T-helper 17 cell (primary cell): Measurements from ENCODE around the gene VAC14. TPM values are rescaled to one million over a fixed set of nuclear protein-coding genes. Genes with fewer than 3 reads are reported as not detected.
"Not testable (repeated sequence)": the region's sequence is repeated elsewhere in the genome, so short reads cannot be mapped to it uniquely, and the experiment has no call there.

ENCODE experiments used
- ATAC-seq: fragments of 150-1000 bp; cut with Tn5 transposase; 2 replicates; pipeline ENCODE4 v1.10.0; 2021; ENCODE audit warnings: mild to moderate bottlenecking, moderate library complexity
- DNase-seq, 3 donors: peaks; one replicate each; pipeline versions ENCODE4 v3.0.0 to v3.0.0-alpha.2; 2020 to 2021
- H3K9me3 ChIP-seq: one replicate; pipeline ENCODE4 v1.7.0; 2013; ENCODE audit warnings: low read length, mild to moderate bottlenecking; ENCODE audit not compliant: control insufficient read depth, poor library complexity, severe bottlenecking
- H3K27ac Mint-ChIP-seq: one replicate; pipeline ENCODE4 v1.8.0; 2022; ENCODE audit warnings: mild to moderate bottlenecking, moderate library complexity, mixed read lengths
- H3K27me3 Mint-ChIP-seq: one replicate; pipeline ENCODE4 v1.8.0; 2022; ENCODE audit warnings: mixed read lengths
- H3K36me3 Mint-ChIP-seq: one replicate; pipeline ENCODE4 v1.8.0; 2022; ENCODE audit warnings: low read depth, mixed read lengths
- H3K4me1 Mint-ChIP-seq: one replicate; pipeline ENCODE4 v1.8.0; 2022; ENCODE audit warnings: mild to moderate bottlenecking, mixed read lengths
- H3K4me3 Mint-ChIP-seq: one replicate; pipeline ENCODE4 v1.8.0; 2022; ENCODE audit warnings: mild to moderate bottlenecking, moderate library complexity, mixed read lengths
- total RNA-seq, 4 donors: library from RNA in 2 of 4; stranded (reverse) in 2 of 4; gene quantifications; one replicate each; pipeline ENCODE4 v1.2.3 and lab custom pipeline; 2022 to 2026

VAC14 gene
- total RNA-seq, 2 donors from 2014 or later, result 36.7 to 38.4 TPM

DNA sequence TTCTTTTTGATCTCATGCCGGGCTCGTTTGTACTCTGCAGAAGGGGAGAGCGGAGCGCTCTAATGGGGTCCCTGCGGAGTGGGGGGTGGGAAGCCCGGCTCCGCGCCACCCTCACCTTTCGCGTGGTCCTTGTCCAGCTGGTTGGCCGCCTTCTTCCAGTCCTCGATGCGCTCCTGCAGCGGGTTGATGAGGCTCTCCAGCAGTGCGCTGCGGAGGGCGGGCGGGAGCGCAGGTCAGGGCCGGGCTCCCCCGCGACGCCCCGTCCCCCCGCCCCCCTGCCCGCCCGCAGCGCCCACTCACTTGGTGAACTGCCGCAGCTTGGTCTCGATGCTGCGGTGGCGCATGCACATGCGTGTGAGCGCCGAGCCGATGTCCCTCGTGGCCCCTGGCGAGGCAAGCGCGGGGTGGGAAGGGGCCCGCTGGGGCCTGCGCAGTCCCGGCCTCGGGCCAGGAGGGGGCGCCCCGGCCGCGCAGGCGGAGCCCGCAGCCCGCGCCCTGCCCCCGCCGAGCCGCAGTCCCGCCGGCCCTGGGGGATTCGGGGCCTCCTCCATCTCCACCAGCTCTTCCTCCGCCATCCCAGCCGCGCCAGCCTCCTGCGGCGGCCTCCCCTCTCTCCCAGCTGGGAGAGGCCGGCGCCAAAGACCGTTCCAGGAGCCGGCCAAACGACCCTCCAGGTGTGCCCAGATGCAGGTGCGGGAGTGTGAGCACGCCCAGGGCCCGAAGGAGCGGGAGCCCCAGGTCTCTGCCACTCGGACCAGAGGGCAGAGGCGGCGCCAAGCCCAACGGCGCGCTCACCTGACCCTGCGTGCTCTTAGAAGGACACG is 121.1 kb downstream of the VAC14 start:
- Mint-ChIP-seq H3K4me3 (no peak overlapping the region), H3K4me1 (peaks cover 3% of the 10 kb centered on the region), H3K36me3 (no peaks in the 10 kb centered on the region), H3K27me3 (no peaks in the 10 kb centered on the region), H3K27ac (no peak overlapping the region)
- no peak for ATAC-seq
- no peaks in the 10 kb centered on the region for H3K9me3 ChIP-seq
- DNase-seq, result no peak

DNA sequence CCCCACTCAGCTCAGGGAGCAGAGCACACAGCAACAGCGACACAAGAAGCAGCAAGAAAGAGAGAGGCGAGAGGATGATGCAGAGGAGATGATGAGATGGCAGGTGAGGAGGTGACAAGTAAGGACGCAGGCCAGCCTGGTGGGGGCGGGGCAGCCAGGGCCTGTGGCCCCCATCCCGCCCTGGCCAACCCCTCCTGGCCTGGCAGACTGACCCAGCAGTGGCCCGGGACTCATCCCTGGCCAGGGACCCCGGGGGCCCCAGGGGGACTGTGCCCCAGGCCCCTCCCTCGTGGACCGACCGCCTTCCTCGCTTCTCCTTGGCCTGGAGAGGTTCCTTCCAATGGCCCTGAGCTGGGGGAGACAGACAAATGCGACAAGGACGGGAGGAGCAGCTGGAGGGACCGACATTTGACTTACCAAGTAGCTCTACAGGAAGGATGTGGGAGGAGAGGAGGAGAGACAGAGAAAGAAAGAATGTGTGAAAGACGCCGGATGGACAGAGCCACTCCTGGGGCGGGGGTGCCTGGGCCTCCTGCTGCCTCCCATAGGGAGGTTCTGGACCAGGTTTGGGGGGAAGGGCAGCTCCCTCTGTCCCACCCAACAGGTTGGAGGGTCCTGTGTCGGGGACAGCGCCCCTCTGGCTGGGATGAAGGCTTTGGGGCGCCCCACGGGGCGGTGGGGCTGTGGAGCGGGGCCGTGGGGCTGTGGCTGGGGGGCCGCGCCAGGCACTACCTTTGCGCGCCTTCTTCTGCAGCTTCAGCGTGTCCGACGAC is 121.9 kb downstream of the VAC14 start:
- Mint-ChIP-seq H3K27ac (peak overlapping the region; percentile 3), H3K36me3 (no peaks in the 10 kb centered on the region), H3K4me3 (no peak overlapping the region), H3K27me3 (no peaks in the 10 kb centered on the region), H3K4me1 (peaks cover 3% of the 10 kb centered on the region)
- no peak for DNase-seq
- no peaks in the 10 kb centered on the region for H3K9me3 ChIP-seq
- ATAC-seq, result no peak

DNA sequence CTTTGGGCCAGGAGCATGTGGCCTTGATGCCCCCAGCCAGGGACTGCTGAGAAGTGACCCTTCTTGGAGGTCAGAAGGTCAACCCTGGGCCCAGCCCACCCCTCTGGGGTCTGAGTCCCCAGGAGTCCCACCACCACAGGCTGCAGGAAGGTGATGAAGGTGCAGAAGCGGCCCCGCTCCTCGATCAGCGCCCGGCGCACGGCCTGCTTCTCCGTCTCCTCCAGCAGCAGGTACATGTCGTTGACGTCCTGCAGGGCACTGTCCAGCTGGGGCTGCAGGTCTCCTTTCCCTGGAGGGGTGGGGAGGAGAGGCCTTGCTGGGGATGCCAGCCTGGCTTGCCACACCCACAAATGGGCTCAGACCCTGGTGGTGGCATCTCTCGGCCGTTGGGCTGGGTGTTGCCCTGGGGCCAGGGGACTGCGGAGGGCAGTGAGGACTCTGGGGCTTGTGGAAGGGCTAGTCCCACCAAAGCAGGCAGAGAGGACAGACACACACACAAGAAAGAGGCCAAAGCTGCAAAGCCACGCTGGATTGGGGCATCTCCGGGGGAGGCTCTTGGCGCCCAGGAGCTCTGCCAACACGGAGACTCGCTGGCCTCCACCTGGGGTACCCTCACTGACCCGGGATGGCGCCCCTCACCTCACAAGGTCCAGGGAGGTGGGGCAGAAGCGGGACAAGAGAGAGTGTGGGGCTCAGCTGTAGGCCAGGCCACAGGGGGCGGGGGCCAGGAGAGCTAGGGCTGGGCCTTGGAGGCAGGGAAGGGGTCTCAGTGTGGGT is 122.6 kb downstream of the VAC14 start:
- H3K27ac Mint-ChIP-seq, result peak overlapping the region; percentile 3
- DNase-seq, result no peak
- H3K36me3 Mint-ChIP-seq, result no peaks in the 10 kb centered on the region
- no peaks in the 10 kb centered on the region for H3K27me3 Mint-ChIP-seq
- H3K4me3 Mint-ChIP-seq, result no peak overlapping the region
- ATAC-seq, result no peak
- peaks cover 6% of the 10 kb centered on the region for H3K4me1 Mint-ChIP-seq
- H3K9me3 ChIP-seq, result no peaks in the 10 kb centered on the region

DNA sequence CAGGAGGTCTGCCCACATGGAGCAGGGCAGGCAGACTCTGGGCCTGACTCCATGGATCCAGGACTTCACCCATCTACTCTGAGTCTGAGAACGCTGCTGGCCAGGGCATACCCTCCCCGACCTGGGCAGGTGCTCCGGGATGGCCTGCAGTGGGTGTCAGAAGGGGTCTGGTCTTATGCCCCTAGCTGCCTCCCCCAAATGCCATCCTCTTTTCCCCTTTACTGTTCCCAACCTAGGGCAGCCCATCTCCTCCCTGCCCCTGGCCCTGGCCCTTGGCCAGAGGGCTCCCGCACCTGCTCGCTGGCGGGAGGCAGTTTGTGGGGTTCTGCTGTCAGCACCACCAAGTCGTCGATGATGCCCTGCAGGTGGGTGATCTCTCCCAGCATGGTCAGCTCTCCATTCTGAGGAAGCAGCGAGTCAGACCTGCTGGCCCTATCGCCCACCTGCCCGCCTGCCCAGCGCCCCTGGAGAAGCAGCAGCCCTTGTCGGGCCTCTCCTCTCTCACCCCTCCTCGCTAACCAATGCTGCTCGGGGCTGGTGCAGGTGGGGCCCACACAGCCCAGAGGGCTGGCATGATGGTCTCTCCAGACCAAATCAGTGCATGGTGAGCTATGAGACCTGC is 123.3 kb downstream of the VAC14 start:
- H3K4me1 Mint-ChIP-seq, result peaks cover 6% of the 10 kb centered on the region
- no peak overlapping the region for H3K4me3 Mint-ChIP-seq
- no peaks in the 10 kb centered on the region for H3K27me3 Mint-ChIP-seq
- DNase-seq (no peak), ATAC-seq (no peak)
- no peaks in the 10 kb centered on the region for H3K9me3 ChIP-seq
- no peak overlapping the region for H3K27ac Mint-ChIP-seq
- H3K36me3 Mint-ChIP-seq, result no peaks in the 10 kb centered on the region

DNA sequence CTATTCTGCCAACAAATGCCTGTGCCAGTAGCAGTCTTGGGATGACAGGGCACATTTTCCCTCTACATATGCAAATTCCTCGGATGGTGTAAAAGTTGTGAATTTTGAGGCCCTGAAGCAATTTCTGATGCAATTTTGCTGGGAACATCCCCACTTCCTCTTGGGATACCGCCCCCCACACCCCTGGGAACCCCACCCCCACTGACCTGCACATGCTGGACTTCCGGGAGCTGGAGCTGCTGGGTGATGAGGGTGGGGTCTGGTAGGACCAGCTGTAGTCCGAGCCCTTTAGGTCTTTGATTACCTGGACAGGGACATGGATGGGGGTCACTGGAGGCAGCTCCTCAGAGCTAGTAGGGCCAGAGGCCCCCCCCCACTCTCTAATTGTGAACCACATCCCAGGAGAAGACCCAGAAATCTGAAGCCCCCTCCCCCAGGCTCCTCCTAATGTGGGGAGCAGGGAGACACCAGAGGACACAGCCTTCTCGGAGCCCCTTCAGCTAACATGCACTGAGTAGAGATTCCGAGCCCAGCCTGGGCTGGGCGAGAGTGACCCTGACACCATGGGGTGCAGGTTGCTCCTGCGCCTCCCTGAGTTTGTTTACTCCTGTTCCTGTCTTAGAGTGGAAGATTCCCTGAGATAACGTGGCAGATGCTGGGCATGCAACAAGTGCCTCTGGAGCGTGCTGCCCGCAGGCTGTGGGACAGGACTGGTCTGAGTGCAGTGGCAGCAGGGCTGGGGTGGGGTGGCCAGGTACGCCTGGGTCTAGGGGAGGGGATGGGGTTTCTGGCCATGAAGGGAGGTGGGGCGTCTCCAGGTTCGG is 124.1 kb downstream of the VAC14 start:
- H3K4me1 Mint-ChIP-seq, result peaks cover 6% of the 10 kb centered on the region
- no peaks in the 10 kb centered on the region for H3K27me3 Mint-ChIP-seq
- H3K27ac Mint-ChIP-seq, result no peak overlapping the region
- H3K4me3 Mint-ChIP-seq, result no peak overlapping the region
- no peaks in the 10 kb centered on the region for H3K36me3 Mint-ChIP-seq
- no peaks in the 10 kb centered on the region for H3K9me3 ChIP-seq
- ATAC-seq (no peak), DNase-seq (no peak)

DNA sequence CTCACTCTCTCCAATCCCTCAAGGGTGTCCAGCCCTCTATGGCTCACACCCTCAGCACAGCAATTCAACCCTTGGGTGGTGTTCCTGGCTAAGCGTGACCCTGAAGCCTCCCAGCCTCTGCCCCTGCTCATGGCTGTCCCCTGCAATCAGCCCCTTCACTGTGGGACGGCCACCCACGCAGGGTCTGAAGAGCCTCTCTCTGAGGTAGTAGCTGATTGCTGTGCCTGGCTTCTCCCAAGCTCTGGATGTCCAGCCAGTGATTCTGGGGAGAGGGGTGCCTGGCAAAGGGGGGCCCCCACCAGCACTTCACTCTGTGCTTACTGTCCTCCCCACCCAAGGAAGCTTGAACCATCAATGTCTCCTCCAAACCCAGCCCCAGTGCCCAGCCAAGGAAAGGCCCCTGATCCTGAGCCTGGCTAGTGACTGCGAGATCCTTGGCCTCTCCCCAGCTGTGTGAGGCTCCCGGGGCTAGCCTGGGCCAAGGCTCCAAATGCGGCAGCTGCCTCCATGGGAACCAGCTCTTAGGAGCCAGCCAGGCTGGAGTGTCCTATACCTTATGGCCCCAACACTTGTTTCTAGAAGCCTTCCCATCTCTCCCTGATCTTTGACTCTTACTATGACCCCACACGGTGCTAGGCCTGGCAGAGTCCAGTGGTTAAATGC is 125.0 kb downstream of the VAC14 start:
- Mint-ChIP-seq H3K27ac (peak overlapping the region; percentile 19), H3K27me3 (no peaks in the 10 kb centered on the region), H3K36me3 (no peaks in the 10 kb centered on the region), H3K4me1 (peaks cover 6% of the 10 kb centered on the region), H3K4me3 (no peak overlapping the region)
- DNase-seq, result no peak
- H3K9me3 ChIP-seq, result no peaks in the 10 kb centered on the region
- ATAC-seq, result no peak

DNA sequence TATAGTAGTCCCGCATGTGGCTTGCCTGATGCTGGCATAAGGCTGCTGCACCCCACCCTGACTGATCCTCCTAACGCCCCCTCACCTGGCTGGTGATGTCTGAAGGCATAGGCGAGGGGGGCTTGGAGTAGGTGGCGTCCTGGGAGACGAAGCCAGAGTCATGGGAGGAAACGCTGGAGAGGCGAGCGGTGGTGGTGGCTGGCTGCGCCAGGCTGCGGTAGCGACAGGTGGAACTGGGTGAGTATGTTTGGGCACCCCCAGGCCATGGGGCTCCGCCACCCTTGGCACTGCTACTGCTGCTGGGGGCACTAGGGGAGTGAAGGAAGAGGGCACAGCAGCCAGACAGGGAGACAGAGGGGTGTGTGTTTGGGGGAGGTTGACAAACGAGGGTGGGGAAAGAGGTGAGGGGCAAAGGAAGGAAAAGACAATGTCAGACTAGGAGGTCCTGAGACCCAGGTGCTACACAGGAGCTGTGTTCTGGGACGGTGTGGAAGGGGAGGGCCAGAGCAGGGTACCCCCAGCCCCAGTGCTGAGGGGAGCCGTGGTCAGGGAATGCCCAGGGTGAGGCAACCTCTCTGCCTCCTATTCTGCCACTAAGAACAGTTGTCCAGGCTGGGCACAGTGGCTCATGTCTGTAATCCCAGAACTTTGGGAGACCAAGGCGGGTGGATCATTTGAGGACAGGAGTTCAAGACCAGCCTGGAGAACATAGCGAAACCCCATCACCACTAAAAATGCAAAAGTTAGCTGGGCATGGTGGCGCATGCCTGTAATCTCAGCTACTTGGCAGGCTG is 126.5 kb downstream of the VAC14 start:
- Mint-ChIP-seq H3K27me3 (no peaks in the 10 kb centered on the region), H3K4me1 (peaks cover 10% of the 10 kb centered on the region), H3K4me3 (no peak overlapping the region), H3K27ac (no peak overlapping the region), H3K36me3 (no peaks in the 10 kb centered on the region)
- no peaks in the 10 kb centered on the region for H3K9me3 ChIP-seq
- DNase-seq (no peak), ATAC-seq (no peak)

DNA sequence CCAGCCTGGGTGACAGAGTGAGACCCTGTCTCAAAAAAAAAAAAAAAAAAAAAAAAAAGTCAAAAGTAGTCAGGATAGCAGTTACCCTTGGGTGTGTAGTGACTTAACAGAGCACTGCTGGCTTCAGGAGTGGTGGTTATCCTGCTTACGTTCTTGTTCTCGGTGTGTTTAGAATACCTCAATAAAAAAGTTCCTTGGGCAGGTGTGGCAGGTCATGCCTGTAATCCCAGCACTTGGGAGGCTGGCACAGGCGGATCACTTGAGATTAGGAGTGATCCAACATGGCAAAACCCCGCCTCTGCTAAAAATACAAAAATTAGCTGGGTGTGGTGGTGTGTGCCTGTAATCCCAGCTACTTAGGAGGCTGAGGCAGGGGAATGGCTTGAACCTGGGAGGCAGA is 130.0 kb downstream of the VAC14 start:
- ATAC-seq, H3K9me3 ChIP-seq, H3K27ac Mint-ChIP-seq, H3K4me3 Mint-ChIP-seq, H3K27me3 Mint-ChIP-seq, H3K4me1 Mint-ChIP-seq, DNase-seq, H3K36me3 Mint-ChIP-seq: not testable (repeated sequence)

DNA sequence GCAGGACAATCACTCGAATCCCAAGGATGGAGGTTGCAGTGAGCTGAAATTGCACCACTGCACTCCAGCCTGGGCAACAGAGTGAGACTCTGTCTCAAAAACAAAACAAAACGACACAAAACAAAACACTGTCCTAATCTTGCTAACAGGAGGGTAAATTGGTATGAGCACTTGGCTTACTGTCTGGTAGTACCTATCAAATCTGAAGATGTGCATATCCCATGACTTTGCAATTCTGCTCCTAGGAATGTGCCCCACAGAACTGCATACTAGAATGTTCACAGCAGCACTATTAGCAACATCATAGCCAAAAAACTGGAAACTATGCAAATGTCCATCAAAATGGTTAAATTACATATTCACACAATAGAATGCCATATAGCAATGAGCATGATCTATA is 130.8 kb downstream of the VAC14 start:
- no peak overlapping the region for H3K27ac Mint-ChIP-seq
- H3K9me3 ChIP-seq, result no peaks in the 10 kb centered on the region
- no peak overlapping the region for H3K4me3 Mint-ChIP-seq
- H3K36me3 Mint-ChIP-seq, result peaks cover 5% of the 10 kb centered on the region
- DNase-seq, result no peak
- H3K27me3 Mint-ChIP-seq, result no peaks in the 10 kb centered on the region
- no peak for ATAC-seq
- peaks cover 7% of the 10 kb centered on the region for H3K4me1 Mint-ChIP-seq

DNA sequence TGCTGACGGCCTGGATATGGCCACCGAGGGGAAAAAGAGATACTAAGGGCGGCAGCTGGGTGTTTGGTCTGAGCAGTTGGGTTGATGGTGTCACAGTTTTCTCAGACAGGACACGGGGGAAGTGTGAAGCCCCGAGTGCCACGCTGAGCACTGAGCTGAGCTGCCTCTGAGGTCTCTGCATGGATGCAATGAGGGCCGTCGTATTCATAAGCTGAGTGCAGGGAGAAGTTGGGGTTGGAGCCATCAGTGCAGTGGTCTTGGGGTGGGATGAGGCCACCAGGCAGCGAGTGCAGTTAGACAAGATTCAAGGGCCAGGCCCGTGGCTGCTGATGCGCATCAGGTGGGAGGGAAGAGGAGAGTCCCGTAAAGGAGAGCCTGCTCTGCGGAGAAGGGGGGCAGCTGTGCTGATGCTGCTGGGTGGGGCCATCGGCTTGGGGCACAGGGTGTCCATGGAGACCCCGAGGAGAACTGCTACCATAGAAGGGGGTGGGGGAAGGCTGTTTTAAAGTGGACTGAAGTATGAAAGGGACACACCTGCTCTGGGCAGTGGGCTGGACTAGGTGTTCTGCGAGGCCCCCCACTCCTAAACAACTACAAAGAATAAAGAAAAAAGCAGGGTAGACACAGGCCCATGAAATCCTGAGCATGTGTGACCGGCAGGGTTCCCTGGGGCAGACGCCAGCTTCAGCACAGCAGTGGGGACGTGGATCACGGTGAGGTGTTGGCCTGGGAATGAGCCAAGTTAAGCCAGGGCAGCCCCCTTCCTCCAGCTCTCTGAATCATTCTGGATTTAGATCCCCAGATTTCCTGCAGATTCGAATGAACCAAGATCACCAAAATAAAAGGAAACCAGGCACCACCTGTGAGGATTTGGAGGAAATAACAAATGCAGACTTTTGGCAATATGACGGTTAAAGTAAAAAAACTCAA is 134.9 kb downstream of the VAC14 start:
- ATAC-seq (no peak), DNase-seq (no peak)
- H3K9me3 ChIP-seq, result no peaks in the 10 kb centered on the region
- H3K27ac Mint-ChIP-seq, result no peak overlapping the region
- peaks cover 5% of the 10 kb centered on the region for H3K36me3 Mint-ChIP-seq
- no peak overlapping the region for H3K4me3 Mint-ChIP-seq
- no peaks in the 10 kb centered on the region for H3K27me3 Mint-ChIP-seq
- H3K4me1 Mint-ChIP-seq, result peaks cover 5% of the 10 kb centered on the region
